ENCODE results near the gene PAQR6.
A peak's percentile ranks its signal among the peaks of the same experiment; 100 is the strongest.
"Not testable (repeated sequence)": the region's sequence is repeated elsewhere in the genome, so short reads cannot be mapped to it uniquely, and the experiment has no call there.

Gene PAQR6

DNA sequence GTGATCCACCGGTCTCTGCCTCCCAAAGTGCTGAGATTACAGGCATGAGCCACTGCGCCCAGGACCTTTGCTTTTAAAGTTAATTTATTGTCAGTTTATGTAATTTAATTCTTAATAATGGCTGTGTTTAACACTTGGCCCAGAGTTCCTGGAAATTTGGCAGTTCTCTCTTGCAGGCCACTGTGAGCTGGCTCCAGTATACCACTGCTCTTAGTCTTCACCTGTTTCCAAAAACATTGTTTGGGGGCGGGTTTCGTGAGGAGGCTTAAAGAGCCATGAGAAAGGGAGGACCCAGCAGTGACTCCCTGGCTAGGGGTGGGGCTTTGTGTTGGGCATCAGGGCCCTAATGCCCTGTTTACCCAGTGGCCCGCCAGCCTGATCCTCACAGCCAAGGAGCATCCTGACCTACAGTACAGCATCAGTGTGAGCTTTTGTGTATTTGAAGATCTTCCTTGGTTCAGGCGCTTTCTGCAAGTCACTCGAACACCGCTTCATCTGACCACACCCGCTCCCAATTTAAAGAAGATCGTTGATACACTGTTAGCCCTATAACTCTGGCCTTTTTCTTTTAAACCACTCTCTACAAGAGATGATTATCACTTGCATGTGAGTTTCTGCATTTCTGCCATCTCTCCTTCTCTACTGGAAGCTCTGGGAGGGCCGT is 17.9 kb downstream of the PAQR6 start:
- no peak for DNase-seq

- DNase-seq = no peak
Observed at GRCh38 chr1:156228501-156228900, 19.4 kb downstream of the PAQR6 start.

GRCh38 chr1:156226782-156227181 is 21.1 kb downstream of the PAQR6 start:
- DNase-seq = no peak

GRCh38 chr1:156226116-156226538 is 21.7 kb downstream of the PAQR6 start:
- DNase-seq = no peak

DNA sequence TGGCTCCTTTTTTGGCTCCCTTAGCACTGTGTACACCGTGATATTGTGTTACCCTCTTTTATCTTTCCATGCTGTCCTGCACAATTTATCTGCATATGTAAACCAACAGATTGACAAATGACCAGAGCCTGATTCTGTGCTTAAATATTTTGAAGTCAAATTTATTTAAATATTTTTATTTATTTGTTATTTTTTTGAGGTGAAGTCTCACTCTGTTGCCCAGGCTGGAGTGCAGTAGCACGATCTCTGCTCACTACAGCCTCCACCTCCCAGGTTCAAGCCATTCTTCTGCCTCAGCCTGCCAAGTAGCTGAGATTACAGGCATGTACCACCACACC is 22.2 kb downstream of the PAQR6 start:
- no peak for DNase-seq

DNA sequence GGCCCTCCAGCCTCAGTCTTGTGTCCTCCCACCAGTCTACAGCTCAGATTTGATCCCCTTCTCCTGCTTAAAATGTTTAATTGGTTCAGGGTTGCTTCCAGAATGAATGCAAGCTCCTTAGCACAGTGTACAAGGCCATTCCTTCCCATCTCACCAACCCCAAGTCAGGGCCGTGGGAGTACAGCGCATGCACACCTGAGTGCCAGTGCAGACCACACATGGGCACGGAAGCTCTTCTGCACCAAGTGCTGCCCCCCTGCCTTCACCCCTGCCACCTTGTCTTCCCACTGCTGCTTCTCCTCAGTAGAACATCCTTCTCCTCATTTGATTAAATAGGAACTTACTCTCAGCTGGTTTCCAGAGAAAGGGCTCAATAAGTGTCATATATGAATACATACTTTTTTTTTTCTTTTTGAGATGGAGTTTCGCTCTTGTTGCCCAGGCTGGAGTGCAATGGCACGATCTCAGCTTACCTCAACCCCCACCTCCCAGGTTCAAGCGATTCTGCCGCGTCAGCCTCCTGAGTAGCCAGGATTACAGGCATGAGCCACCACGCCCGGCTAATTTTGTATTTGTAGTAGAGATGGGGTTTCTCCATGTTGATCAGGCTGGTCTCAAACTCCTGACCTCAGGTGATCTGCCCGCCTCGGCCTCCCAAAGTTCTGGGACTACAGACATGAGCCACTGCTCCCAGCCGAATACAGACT is 25.7 kb downstream of the PAQR6 start:
- DNase-seq = no peak

DNA sequence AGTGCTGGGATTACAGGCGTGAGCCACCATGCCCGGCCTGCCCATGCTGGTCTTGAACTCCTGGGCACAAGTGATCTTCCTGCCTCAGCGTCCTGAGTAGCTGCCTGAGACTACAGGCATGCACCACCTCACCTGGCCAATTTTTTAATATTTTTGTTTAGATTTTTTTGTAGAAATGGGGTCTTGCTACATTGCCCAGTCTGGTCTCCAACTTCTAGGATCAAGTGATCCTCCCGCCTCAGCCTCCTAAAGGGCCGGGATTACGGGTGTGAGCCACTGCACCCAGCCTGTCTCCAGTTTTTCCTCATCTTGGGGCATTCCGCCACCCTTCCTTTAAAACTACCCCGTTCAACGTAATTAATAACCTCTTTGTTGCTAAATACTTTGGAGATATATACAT is 27.6 kb downstream of the PAQR6 start:
- no peak for DNase-seq

- DNase-seq = peak; percentile 56
Observed at GRCh38 chr1:156217871-156218270, 30.0 kb downstream of the PAQR6 start.

- not testable (repeated sequence) for DNase-seq
Observed at GRCh38 chr1:156216361-156217086, 31.3 kb downstream of the PAQR6 start.

GRCh38 chr1:156214024-156214748 is 33.7 kb downstream of the PAQR6 start:
- no peak for DNase-seq

- DNase-seq = no peak
Observed at GRCh38 chr1:156213644-156213966, 34.3 kb downstream of the PAQR6 start.

- peak; percentile 96 for DNase-seq
Observed at GRCh38 chr1:156212833-156213643, 34.8 kb downstream of the PAQR6 start, which contains the start of gene PMF1. TSS of gene PMF1 (plus strand) at chr1:156213007. CDS start at chr1:156213016, 9 bp downstream.

GRCh38 chr1:156212130-156212529 is 35.7 kb downstream of the PAQR6 start:
- no peak for DNase-seq

- DNase-seq = no peak
Observed at GRCh38 chr1:156211243-156211642, 36.6 kb downstream of the PAQR6 start.

DNA sequence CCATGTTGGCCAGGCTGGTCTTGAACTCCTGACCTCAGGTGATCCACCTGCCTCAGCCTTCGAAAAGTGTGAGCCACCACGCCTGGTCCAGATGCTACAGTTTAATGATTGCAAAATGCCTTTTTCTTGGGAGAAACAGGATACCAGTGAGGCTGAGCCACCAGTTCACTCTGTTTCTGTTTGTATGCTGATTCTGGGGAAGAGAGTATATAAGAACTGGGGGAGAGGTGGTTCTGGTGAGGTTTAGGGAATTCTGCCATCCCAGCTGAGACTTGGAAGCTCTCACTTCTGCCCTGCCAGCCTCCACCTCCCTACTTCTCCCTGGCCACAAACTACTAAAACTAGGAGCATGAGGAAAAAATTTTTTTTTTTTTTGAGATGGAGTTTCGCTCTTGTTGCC is 43.2 kb downstream of the PAQR6 start:
- no peak for DNase-seq

DNA sequence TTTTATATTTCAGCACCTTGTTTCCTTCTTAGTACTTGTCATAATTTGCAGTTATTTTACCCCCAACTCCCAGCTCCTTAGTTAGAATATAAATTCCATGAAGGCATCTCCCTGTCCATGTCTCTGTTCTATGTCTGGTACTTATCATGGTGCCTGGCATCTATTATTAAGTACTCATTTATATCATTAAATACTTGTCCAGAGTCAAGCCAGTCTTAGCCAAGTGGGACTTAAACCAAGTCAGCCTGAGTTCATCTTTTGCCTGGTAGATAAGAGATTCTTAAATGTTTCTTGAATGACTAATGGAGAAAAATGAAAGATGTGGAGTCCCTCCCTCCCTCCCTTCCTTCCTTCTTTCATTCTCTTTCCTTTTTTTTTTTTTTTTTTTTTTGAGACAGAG is 44.5 kb downstream of the PAQR6 start:
- no peak for DNase-seq

- no peak for DNase-seq
Observed at GRCh38 chr1:156200044-156200443, 47.8 kb downstream of the PAQR6 start.

- no peak for DNase-seq
Observed at GRCh38 chr1:156198831-156199349, 49.0 kb downstream of the PAQR6 start.

- DNase-seq = no peak
Observed at GRCh38 chr1:156196445-156196844, 51.4 kb downstream of the PAQR6 start.

GRCh38 chr1:156195853-156196252 is 52.0 kb downstream of the PAQR6 start:
- DNase-seq = no peak

DNA sequence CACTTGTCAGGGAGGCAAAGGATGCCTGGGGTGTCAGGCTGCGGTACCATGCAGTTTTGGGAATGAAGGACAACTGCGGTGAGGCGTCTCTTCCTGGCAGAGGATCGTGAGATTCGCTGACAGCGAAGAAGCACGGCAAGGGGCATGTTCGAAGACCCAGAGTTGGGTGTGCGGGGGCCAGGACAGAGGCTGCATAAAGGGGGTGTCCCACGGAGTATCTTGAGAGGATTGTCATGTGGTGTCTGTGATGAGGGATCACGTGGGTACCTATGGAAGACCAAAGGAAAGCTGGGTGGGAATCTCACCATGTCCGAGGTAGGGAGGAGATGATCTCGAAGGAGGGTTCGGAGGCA is 53.6 kb downstream of the PAQR6 start:
- DNase-seq = no peak

Data from CD4-positive, alpha-beta T cell treated with Interleukin-17A for 1 hour (primary cell).